HG03342 (cell line): ENCODE data around the gene UQCC2.

Experiments used
- ATAC-seq: cut with Tn5 transposase; IDR thresholded peaks from one replicate; pipeline ENCODE4 v1.9.1; 2021; ENCODE audit warnings: mild to moderate bottlenecking, moderate library complexity; ENCODE audit not compliant: unreplicated experiment

Gene UQCC2

DNA sequence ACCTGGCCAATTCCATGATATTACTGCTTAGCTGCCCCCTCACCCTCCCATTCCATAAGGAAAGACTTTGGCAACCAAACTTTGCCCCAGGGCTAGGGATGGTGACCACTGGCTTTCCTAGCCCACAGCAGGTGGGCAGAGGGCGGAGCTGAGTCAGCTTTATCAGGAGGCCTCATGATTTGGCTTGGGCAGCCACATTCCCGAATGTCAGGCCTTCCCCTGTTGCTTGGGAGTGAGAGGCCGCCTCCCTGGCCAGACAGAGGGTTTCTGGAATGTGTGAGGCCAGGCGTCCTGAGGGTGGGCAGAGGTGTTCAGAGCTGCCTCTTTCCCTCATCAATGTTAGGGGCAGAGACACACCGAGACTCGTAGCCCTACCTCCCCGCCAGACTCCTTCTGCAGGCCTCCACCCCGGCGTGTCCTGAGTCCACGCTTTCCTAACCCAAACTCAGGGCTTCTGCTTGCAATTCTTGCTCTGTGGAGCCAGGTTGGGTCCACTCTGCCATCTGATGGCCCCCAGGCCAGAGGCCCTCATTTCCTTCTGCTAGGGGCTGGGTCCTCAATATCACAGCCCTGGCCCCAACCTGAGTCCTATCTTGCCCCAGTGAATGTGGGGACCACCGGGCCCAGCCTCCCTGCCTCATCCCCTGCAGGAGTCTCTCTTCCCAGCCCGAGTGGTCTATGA is 19.3 kb downstream of the UQCC2 start:
- ATAC-seq: no peak

DNA sequence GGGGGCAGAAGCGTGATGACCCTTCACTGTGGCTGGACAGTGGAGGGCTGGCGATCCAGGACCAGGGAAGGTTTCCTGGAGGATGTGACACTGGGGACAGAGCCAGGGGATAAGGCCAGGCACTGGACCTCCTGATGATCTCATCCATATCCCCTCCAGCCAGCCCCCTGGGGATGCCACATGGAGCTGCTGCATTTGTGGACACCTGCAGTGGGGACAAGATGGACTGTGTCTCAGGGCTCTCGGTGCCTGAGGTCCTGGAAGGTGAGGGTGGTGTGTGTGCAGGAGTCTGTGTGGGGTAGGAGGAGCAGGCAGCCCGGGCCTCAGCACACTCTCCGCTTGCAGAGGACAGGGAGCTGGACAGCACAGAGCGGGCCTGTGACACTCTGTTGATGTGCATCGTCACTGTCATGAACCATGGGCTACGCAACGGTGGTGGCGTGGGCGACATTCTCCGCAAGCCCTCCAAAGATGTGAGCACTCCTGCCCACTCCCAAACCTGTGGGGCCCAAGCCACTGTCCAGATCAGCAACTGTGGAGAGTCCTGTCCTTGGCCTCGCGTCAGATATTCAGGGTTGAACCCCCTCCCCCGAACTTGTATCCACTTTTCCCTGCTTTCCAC is 19.9 kb downstream of the UQCC2 start:
- no peak for ATAC-seq

DNA sequence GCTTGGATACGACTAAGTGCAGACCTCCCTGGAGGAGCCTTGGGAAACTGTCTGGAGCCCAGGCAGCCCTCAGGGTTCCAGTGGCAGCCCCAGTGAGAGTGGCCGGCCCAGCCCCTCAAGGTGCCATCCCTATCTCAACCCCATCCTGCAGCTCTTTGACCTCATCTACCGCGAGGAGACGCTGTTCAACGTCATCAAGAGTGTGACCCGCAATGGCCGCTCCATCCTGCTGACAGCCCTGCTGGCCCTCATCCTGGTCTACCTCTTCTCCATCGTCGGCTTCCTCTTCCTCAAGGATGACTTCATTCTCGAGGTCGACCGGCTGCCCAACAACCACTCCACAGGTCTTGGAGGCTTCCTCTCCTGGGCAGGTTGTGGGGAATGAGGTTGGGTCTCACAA is 20.7 kb downstream of the UQCC2 start:
- no peak for ATAC-seq

DNA sequence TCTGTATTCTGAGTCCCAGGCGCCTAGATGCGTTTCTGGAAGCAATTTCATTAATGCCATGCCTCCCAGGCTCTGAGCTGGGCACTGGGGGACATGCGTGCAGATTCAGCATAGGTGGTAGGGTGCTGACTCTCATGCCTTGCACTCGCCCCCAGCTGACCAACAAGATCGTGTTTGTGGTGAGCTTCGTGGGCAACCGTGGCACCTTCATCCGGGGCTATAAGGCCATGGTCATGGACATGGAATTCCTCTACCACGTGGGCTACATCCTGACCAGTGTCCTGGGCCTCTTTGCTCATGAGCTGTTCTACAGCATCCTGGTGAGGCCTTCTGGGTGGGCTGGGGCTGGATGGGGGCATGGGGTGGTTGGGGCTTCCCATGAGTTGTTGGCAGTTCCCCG is 21.6 kb downstream of the UQCC2 start:
- ATAC-seq: no peak

DNA sequence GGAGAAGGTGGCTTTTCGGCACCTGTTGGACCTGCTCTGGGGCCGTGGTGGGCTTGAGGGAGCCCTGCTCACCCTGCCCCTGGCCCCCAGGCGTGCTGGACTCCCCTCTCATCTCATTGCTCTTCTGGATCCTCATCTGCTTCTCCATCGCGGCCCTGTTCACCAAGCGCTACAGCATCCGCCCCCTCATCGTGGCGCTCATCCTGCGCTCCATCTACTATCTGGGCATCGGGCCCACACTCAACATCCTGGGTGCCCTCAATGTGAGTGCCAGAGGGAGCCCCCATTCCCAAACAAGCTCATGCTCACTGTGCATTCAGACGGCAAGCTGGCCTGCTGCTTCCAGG is 22.4 kb downstream of the UQCC2 start:
- ATAC-seq: no peak

DNA sequence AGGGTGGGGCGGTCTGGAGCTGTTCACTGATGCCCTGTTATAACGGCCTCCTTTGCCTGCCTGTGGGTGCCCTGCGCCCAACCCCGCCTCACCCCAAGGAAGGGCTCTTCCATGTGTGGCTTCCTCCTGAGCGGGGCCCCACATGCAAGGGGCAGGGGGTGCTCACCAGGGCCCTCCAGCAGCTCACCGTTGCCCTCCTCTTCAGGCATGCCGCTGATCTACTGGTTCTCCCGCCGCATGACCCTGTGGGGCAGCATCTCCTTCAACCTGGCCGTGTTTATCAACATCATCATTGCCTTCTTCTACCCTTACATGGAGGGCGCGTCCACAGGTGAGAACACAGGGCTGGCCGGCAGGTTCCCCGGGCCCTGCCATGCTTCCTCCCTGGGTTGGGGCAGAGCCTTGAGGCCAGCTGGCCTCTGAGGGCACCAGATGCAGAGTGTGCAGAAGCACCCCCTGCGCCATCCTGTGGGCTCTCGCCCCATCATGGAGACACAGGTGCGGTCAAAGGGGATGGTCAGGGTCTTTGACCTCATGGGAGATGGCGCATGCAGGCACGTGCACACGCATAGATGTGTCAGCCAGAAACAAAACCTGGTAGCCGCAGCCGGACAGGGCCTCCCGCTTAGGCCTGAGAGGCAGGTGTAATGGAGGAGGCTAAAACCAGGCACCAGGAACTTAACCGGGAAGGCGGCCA is 22.9 kb downstream of the UQCC2 start:
- no peak for ATAC-seq

DNA sequence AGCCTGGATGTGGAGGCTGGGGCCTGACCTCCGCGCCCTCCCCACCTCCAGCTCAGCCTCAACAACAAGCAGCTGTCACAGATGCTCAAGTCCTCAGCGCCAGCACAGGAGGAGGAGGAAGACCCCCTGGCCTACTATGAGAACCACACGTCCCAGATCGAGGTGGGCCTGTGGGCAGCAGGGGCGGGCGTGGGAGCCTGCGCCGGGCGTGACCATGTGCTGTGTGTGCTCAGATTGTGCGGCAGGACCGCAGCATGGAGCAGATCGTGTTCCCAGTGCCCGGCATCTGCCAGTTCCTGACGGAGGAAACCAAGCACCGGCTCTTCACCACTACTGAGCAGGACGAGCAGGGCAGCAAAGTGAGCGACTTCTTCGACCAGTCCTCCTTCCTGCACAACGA is 23.5 kb downstream of the UQCC2 start:
- ATAC-seq: no peak

DNA sequence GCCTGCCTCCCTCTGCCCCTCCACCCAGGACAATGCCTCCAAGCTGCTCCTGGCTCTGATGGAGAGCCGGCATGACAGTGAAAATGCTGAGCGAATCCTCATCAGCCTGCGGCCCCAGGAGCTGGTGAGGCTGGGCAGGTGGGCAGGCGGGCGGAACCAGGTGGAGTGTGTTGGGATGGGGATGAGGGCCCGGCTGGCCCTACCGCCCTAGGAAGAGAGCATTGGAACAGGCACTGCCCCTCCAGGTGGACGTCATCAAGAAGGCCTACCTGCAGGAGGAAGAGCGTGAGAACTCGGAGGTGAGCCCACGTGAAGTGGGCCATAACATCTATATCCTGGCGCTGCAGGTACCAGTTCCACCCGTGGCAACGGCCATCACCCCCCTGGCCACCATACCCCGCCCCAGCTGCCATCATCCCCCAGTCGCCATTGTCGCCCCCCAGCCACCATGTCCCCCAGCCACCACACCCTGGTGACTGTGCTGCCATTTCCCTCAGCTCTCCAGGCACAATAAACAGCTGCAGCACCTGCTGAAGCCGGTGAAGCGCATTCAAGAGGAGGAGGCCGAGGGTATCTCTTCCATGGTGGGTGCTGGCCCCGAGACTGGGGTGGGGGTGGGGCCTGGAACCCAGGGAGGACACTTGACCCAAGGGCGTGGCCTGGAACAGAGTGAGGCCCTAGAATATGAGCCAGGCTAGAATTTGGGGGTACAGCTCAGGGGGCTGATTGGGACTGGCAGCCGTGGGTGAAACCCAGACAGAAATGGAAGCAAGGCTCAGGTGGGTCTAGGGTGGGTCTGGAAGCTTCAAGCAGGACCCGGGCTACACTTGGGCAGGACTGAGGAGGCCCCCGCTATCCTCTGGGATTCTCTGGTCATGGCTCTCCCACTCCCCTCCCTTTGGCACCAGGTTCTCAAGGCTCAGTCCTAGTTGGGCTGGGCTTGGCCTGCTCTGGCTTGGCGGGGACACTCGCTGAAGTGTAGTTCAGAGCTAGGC is 24.2 kb downstream of the UQCC2 start:
- ATAC-seq: no peak

DNA sequence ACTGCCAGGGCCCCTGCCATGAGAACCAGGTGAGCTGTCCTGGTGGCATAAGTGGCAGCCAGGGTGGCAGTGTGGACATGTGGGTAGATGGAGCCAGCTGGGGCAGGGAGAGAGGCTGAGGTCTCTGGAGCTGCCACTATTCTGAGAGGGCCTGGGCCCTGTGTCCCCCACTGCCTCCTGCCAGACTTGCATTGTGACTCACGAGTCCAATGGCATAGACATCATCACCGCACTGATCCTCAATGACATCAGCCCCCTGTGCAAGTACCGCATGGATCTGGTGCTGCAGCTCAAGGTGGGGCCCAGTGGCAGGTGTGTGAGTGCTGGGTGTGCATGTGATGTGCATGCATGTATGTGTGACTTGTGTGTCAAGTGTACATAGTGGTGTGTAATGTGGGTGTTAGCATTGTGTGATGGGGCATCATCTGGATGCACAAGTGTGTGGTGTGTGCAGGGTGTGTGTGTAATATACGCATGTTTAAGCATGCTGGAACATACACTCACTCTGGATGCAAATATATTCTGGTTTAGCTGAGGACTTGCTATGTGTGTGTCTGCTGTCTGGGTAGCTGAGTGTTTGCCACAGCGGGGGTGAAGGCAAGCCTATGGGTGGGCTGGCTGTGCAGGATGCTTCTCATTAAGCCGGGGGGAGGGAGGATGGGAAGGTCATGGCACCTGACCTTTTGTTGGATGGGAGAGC is 25.1 kb downstream of the UQCC2 start:
- ATAC-seq: no peak

DNA sequence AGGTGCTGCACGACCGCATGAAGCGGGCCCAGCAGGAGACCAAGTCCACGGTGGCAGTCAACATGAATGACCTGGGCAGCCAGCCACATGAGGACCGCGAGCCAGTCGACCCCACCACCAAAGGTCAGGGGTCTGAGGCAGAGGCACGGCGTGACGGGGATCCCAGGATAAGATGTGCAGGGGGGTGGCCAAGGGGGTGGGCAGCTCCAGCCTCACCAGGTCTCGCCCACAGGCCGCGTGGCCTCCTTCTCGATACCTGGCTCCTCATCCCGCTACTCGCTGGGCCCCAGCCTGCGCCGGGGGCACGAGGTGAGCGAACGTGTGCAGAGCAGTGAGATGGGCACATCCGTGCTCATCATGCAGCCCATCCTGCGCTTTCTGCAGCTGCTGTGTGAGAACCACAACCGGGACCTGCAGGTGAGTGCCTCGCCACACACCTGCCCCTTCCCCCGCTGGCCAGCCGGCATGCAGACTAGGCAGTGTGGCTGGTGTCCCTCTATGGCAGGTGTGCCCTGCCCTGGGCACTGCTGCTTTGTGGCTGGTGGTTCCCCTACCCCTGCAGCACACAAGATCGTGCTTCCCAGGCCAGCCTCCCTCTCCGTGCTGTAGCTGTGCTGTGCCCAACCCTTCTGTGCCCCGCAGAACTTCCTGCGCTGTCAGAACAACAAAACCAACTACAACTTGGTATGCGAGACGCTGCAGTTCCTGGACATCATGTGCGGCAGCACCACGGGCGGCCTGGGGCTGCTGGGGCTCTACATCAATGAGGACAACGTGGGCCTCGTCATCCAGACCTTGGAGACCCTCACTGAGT is 25.9 kb downstream of the UQCC2 start:
- ATAC-seq: no peak

DNA sequence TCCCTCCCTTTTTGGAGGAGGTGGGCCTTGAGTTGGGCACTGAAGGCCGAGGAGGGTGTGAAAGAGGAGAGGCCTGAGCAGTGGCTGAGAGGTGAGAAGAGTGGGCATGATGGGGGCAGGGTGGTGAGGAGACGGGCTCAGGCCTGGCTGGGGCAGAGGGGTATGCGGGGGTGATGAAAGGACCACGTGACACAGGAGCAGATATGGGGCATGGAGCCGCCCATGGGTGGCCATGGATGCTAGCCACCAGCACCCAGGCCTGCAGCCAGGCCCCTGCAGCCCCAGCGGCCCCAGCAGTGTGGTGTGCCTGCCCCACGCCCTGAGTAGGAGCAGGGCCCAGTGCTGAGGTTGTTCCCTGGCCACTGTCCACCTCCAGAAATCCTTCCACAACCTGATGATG is 26.5 kb downstream of the UQCC2 start:
- no peak for ATAC-seq

DNA sequence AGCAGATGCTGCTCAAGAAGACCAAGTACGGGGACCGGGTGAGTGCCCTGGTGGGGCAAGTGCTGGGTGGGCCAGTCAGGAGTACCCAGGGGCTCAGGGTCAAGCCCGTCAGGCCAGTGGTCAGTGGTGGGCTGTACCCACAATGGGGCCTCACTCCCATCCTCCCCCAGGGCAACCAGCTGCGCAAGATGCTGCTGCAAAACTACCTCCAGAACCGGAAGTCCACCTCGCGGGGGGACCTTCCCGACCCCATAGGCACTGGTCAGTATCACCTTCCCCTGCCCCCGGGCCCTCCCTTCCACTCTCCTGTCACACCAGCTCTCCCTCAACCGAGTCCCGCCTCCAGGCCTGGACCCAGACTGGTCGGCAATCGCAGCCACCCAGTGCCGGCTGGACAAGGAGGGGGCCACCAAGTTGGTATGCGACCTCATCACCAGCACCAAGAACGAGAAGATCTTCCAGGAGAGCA is 27.0 kb downstream of the UQCC2 start:
- ATAC-seq: no peak

DNA sequence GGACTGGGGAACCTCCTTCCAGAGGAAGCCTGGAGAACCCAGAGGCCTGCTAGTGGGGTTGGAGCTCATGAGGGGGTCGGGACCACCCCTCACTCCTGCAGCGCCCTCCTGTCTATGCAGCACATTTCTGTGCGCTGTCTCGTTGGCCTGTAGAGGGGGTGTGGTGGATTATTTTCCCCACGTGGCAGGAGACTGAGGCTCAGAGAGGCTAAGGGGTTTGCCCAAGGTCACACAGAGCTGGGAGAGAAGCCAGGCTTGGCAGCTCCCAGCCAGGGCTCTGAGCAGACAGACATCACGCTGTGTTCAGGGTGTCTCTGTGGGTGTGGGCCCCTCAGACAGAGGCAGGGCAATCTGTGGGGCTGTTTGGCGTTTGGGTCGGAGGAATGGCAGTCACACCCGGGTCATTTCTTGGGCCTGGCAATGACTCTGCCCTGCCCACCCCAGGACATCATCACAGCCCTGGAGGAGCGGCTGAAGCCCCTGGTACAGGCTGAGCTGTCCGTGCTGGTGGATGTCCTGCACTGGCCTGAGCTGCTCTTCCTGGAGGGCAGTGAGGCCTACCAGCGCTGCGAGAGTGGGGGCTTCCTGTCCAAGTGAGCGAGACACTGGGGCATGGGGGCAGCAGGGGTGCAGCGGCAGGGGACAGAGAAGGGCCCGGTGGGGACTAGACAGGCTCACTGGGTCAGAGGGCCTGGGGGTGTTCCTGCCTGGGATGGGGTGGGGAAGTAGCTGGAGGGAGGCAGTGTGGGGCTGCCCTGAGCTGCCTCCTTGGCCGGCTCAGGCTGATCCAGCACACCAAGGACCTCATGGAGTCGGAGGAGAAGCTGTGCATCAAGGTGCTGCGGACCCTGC is 27.7 kb downstream of the UQCC2 start:
- ATAC-seq: no peak

DNA sequence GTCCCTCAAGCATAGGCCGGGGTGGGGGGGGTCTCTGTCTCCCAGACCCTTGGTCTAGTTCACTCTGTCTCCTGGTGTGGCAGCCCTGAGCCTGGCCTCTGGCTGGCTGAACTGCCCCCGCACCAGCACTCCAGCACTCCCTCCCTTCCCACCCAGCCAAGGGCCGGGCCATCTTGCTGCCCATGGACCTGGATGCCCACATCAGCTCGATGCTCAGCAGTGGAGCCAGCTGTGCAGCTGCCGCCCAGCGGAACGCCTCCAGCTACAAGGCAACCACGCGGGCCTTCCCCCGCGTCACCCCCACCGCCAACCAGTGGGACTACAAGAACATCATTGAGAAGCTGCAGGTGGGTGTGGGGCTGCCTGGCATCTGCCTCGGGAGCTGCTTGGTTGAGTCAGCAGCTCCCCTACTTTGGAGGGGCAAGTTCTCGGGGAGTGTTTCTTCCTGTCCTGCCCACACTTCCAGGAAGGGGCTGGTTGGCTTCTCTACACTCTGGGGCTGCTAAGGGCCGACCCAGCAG is 28.4 kb downstream of the UQCC2 start:
- no peak for ATAC-seq

DNA sequence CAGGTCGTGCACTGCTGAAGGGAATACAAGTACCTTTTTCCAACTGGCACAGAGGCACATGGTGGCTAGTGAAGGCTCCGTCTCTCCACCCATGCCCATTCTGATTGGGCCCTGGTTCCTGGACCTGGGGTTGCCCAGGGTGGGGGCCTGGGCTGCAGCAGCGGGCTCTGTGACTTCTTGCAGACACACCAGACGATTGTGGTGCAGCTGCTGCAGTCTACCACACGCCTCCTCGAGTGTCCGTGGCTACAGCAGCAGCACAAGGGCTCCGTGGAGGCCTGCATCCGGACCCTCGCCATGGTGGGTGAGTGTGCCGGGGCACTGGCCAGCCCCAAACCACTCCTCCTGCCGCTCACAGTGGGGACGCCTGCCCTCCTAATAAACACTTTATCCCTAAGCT is 29.2 kb downstream of the UQCC2 start:
- ATAC-seq: no peak

DNA sequence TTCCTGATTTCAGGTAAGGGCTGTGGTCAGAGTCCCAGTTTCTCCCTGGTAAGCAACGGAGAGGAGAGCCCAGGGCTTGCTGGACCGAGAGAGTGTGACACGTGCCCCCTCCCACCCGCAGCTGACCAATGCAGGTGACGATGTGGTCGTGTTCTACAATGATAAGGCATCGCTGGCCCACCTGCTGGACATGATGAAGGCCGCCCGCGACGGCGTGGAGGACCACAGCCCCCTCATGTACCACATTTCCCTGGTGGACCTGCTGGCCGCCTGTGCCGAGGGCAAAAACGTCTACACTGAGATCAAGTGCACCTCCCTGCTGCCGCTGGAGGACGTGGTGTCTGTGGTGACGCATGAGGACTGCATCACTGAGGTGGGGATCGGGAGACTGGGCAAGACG is 31.7 kb downstream of the UQCC2 start:
- ATAC-seq: no peak

DNA sequence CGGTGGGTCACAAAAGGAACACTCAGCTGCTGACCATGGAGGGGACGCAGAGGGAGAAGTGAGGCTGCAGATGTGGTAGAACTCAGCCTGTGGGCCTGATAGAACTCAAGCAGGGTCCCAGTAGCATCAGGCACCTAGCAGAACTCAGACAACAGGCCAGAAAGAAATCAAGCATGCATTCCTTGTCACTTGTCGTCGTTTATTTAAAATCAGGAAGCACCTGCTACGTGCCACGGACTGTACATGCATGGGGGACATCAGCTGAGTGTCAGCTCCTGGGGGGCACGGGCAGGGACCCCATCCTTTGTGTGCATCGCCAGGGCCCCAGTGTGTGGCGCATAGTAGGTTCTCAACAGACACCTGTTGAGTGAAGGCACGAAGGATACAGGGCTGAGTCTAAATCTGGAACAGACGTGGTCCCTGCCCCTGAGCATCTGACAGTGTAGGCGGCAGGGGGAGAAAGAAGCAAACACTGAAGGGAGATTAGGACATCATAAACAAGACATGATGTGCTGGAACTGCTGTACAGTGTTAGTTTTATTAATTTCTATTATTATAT is 32.5 kb downstream of the UQCC2 start:
- no peak for ATAC-seq

DNA sequence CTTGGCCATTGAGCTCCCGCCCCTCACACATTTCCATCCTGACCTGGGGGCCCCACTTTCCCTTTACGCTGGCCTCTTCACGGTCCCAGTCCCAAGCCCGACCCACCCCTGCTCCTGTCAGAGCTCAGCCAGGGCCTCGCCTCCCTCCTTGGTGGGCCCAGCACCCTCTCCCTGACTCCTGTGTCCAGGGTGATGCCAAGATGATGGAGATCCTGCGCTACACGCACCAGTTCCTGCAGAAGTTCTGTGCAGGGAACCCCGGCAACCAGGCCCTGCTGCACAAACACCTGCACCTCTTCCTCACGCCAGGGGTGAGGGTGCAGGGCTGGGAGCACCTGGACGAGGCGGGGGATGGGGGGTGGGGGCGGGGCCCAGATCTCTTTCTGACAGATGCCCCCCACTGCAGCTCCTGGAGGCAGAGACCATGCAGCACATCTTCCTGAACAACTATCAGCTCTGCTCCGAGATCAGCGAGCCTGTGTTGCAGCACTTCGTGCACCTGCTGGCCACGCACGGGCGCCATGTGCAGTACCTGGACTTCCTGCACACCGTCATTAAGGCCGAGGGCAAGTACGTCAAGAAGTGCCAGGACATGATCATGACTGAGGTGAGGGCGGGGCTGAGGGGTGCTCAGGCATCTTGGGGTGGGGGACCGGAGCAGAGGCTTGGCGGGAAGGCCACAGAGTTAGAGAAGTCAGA is 33.1 kb downstream of the UQCC2 start:
- ATAC-seq: no peak
